HT1080 (cell line): ENCODE results near the gene OR2S2. TPM values are rescaled to one million over a fixed set of nuclear protein-coding genes. Genes with fewer than 3 reads are reported as not detected.
A peak's percentile ranks its signal among the peaks of the same experiment; 100 is the strongest.

Experiments
- DNase-seq: peaks from one replicate; pipeline ENCODE4 v3.0.0-alpha.2; 2015; ENCODE audit warnings: low read depth
- total RNA-seq: library from RNA; depleted of rRNA; stranded (reverse); fragments of >200 nt; shearing (Covaris generic); gene quantifications from 2 replicates; pipeline ENCODE4 v1.2.3, GENCODE V29; 2014

The OR2S2 gene
- total RNA-seq, 1 experiment from 2014 or later: 0.32 TPM

DNA sequence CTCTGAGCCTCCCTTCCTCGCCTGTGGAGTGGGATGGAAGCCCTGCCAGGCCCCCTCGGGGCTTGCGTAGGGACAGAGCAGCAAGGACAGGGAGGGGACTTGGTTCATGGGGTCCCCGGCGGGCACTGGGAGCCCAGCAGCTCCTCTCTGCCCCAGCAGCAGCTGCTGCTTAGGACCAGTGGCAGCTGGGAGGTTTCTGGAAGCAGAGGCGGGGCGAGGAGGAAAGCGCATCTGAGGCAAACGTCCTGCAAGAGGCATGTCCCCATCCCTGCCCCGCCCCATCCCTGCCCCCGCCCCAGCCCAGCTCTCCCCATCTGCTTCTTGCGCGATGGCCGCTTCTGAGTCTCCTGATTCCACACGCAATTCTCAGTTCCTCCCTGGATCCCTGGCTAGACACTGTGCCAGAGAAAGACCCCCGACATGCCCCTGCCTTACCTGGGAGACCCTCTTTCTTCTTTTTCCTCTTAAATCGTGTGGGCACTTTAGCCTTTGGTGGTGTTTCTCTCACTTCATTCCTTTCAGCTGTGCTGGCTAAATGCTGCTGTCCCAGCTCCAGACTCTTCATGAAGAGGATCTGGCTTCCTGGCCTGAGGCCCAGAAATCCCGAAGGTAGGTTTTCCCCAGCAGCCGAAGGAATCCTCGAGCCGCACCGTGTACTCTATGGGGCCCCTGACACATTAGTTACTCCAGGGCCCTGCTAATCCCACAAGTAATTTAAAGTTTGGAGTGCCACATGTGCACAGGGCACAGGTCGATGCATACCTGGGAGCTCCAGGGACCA is 4.4 kb upstream of the OR2S2 start:
- DNase-seq: peak; percentile 52

DNA sequence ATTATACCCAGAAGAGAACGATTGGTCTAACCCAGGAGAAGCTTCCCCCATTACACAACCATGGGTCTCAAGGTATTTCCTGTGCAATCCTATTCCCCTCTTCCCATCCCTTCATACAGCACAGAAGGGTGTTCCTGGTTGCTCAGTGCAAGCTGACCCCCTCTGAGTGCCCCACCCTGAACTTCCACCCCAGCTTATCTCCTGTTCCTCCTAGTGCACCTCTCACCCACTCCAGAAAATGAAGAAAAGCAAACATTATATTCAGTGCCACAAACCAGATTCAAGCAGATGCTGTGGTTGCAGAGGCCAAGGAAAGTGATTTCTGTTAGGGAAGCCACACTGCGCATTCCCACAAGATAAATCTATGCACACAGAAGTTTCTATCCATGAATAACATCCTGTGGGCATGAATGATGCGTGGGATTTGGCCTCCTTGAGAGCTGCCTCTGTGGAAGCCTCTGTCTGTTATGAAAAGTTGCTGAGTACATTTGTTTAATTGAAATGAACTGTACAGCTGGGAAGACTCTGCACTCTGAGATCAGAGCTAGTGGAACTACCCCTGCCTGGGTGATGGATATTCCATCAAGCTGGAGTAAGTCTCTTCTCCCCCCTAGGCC is 2.2 kb upstream of the OR2S2 start:
- no peak for DNase-seq

DNA sequence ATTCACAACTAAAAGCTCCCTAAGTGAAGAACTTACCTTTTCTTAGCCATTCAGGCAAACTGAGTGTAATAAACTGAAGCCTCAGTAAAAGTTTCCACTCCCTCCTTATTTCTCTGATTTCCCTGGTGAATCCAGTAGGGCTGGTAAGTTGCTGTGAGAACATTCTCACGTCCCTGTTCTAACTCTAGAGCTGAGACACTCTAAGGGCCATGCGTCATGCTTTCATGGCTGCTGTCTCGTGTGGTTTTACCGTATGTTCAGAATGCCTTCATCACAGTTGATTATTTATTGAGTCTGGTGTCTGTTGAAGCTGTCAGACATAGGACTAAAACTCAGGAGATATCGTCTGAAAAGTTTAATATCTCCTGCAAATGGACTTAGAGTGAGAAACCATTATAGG is 1.3 kb downstream of the OR2S2 start:
- no peak for DNase-seq

- peak; percentile 63 for DNase-seq
Observed at GRCh38 chr9:35954942-35955546, 2.9 kb downstream of the OR2S2 start.

DNA sequence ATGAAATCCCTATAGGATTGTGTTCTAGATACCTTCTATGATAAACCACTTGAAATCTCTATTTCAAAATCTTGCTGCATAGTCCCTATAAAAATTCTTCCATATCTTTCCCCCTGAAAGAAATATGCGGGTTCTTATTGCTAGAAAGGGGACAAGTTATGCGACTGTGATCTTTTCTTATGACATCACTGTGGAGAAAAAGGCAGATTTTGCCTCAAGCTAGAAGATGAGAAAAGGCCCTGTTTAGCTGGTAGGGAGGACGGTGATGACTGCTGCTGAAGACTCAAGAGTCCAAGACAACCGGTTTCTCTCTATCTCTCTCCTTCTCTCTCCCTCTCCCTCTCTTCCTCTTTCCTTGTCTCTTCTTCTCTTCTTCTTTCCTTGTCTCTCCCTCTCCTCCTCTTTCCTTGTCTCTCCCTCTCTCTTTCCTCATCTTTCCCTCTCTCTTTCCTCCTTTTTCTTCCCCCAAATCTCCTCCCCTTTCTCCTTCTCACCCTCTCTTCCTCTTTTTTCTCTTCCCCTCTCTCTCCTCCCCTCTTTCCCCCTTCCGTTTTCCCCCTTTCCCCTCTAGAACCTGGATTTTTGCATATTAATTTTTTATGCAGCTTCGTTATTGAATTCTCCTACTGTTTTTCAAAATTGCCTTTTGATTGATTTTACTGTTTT is 5.3 kb downstream of the OR2S2 start:
- no peak for DNase-seq

GRCh38 chr9:35951736-35952135 is 6.2 kb downstream of the OR2S2 start:
- peak; percentile 65 for DNase-seq

- DNase-seq: no peak
Observed at GRCh38 chr9:35948901-35949318, 9.0 kb downstream of the OR2S2 start.

- DNase-seq: no peak
Observed at GRCh38 chr9:35948451-35948850, 9.5 kb downstream of the OR2S2 start.

- DNase-seq: peak; percentile 85
Observed at GRCh38 chr9:35945341-35946018, 12.5 kb downstream of the OR2S2 start.

DNA sequence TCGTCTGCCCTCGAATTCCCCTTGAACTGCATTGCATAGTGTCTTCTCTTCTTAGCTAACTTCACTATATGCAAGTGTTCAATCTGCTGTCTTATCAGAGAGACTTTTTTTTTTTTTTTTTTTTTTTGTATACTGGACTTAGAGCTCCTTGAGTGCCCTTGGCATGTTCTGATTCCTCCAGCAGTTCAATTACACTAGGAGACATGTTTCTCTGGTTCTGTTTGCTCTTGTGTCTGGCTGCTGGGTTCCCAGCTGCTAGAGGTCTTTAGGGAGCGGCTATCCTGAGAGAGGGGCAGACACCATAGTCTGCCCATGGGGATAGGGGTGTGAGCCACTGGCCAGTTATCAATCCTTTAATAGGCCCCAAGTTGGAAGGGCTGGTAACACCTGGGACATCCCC is 13.1 kb downstream of the OR2S2 start:
- no peak for DNase-seq

- no peak for DNase-seq
Observed at GRCh38 chr9:35944173-35944572, 13.8 kb downstream of the OR2S2 start.

DNA sequence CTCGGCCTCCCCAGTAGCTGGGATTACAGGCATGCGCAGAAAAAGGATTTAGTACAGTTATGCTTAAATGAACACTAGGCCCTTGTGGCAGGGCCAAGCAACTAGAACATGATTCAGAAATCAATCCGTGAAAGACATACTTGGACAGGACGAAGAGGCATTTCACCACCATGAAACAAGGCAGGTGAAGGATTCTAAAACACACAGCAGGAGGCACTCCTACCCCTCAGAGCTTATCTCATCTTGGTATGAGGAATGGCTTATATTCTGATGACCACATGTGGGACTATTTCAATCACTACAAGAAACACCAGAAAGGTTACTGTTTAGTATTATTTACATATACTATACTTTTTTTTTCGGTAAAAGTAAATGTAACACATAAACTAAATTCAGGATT is 15.7 kb downstream of the OR2S2 start:
- no peak for DNase-seq

GRCh38 chr9:35940458-35941407 is 17.2 kb downstream of the OR2S2 start:
- peak; percentile 54 for DNase-seq

GRCh38 chr9:35939679-35940250 is 18.2 kb downstream of the OR2S2 start:
- DNase-seq: no peak

GRCh38 chr9:35938474-35939356 is 19.2 kb downstream of the OR2S2 start:
- DNase-seq: no peak

DNA sequence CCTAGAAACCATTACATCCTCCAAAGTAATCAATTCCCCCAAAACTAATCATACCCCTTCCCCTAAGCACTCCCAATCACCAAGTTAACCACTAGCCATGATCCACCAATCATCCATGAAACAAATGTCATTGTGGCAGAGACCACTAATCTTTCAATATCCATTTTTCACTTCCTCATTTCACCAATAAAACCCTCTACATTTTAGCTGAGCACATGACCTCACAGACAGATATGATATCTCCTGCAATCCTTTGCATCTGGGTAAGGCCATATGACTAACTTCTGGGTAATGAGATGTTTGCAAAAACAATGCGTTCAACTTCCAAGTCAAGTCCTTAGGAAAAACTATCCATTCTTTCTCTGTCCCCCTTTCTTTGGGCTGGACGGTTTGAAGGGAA is 20.7 kb downstream of the OR2S2 start:
- DNase-seq: no peak

DNA sequence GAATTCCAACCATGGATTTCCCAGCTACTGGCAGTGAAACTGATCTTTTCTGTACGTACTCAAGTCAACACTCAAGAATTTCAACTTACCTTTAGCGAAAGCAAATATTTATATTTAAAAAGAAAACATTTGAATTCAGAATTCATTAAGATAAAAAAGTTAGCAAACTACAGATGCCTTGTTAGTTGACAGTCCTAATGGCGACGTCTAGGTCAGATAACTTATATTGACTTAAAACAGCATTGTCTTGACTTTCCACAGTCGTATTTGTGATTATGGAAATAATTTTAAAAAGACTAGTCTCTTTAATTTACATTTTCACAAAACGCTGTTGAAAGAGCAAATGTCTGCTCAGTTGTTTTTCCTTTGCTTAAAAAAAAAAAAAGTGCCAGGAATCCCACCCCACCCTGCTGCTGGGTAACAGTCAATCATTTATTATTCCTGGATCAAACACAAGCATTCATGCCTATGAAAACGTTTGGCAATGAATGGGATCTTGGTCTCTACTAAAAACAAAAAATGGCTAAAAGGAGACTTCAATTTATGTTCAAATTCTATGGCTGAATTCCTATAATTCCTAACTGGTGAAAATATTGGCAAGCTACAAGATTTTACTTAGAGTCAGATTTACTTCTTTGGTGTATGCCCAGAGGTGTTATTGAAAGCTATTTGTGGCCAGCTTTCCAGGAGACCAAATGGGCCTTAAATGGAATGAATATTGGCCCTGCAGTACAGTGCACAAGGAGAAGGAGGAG is 22.0 kb downstream of the OR2S2 start:
- DNase-seq: no peak

- DNase-seq: no peak
Observed at GRCh38 chr9:35935261-35935660, 22.7 kb downstream of the OR2S2 start.
